GM23338 (cell line): Measurements from ENCODE around the gene DPH2. TPM values are rescaled to one million over a fixed set of nuclear protein-coding genes. Genes with fewer than 3 reads are reported as not detected.

Experiments used
- ATAC-seq: fragments of 200-7000 bp; cut with Tn5 transposase; 3 replicates; pipeline ENCODE4 v1.9.1; 2020
- DNase-seq: peaks from one replicate; pipeline ENCODE4 v3.0.0-alpha.2; 2015; ENCODE audit warnings: low spot score
- H2AFZ ChIP-seq: fragments of 200-600 bp; sonication (generic); 2 replicates; pipeline ENCODE4 v1.8.0; 2016; ENCODE audit warnings: antibody characterized with exemption, mild to moderate bottlenecking, moderate library complexity
- H3F3A ChIP-seq: fragments of 200-600 bp; sonication (generic); replicated peaks from 2 replicates; pipeline ENCODE4 v1.8.0; 2017; ENCODE audit warnings: antibody characterized with exemption, mixed run types, low read depth
- H3K27ac ChIP-seq: fragments of 200-600 bp; sonication (generic); 2 replicates; pipeline ENCODE4 v1.6.1; 2016; ENCODE audit warnings: low read depth
- H3K27me3 ChIP-seq: fragments of 200-600 bp; sonication (generic); 2 replicates; pipeline ENCODE4 v1.8.0; 2016; ENCODE audit warnings: mild to moderate bottlenecking, mixed run types, moderate library complexity; ENCODE audit not compliant: insufficient read depth
- H3K36me3 ChIP-seq: fragments of 200-600 bp; sonication (generic); 2 replicates; pipeline ENCODE4 v1.8.0; 2016; ENCODE audit warnings: mild to moderate bottlenecking; ENCODE audit not compliant: insufficient read depth
- H3K4me1 ChIP-seq: fragments of 200-600 bp; sonication (generic); 2 replicates; pipeline ENCODE4 v1.8.0; 2016; ENCODE audit warnings: mild to moderate bottlenecking, moderate library complexity; ENCODE audit not compliant: insufficient read depth
- H3K4me2 ChIP-seq: fragments of 200-600 bp; sonication (generic); 2 replicates; pipeline ENCODE4 v1.7.1; 2017; ENCODE audit warnings: mixed run types
- H3K4me3 ChIP-seq: fragments of 200-600 bp; sonication (generic); 2 replicates; pipeline ENCODE4 v1.6.1; 2016; ENCODE audit warnings: mixed run types
- H3K79me2 ChIP-seq: fragments of 200-600 bp; sonication (generic); replicated peaks from 2 replicates; pipeline ENCODE4 v1.8.0; 2017; ENCODE audit warnings: mild to moderate bottlenecking; ENCODE audit not compliant: insufficient read depth
- H3K9me2 ChIP-seq: fragments of 200-600 bp; sonication (generic); 2 replicates; pipeline ENCODE4 v1.8.0; 2017; ENCODE audit not compliant: insufficient read depth
- H4K20me1 ChIP-seq: fragments of 200-600 bp; sonication (generic); replicated peaks from 2 replicates; pipeline ENCODE4 v1.8.0; 2017; ENCODE audit warnings: mild to moderate bottlenecking; ENCODE audit not compliant: insufficient read depth
- H3K27ac Mint-ChIP-seq: 2 replicates; pipeline ENCODE4 v1.8.0; 2020; ENCODE audit warnings: inconsistent platforms, mild to moderate bottlenecking, moderate library complexity, mixed read lengths
- H3K27me3 Mint-ChIP-seq: 3 replicates; pipeline ENCODE4 v1.8.0; 2022; ENCODE audit warnings: low read depth, mild to moderate bottlenecking, moderate library complexity, mixed read lengths, inconsistent platforms; ENCODE audit not compliant: insufficient read depth, poor library complexity
- H3K36me3 Mint-ChIP-seq: 3 replicates; pipeline ENCODE4 v1.8.0; 2021; ENCODE audit warnings: low read depth, mild to moderate bottlenecking, inconsistent platforms, moderate library complexity, mixed read lengths
- H3K4me1 Mint-ChIP-seq: 3 replicates; pipeline ENCODE4 v1.8.0; 2020; ENCODE audit warnings: mild to moderate bottlenecking, inconsistent platforms, mixed read lengths
- H3K4me3 Mint-ChIP-seq: 3 replicates; pipeline ENCODE4 v1.8.0; 2021; ENCODE audit warnings: moderate library complexity, mild to moderate bottlenecking, inconsistent platforms, mixed read lengths
- H3K9me3 Mint-ChIP-seq: 3 replicates; pipeline ENCODE4 v1.8.0; 2020; ENCODE audit warnings: moderate library complexity, mild to moderate bottlenecking, inconsistent platforms, mixed read lengths
- ETS1 ChIP-seq: IDR thresholded peaks from 2 replicates; pipeline ENCODE4 v1.6.1; 2016; ENCODE audit warnings: antibody characterized with exemption
- JUNB ChIP-seq: IDR thresholded peaks from one replicate; pipeline ENCODE4 v1.6.1; 2016; ENCODE audit warnings: antibody characterized with exemption; ENCODE audit not compliant: unreplicated experiment
- POLR2AphosphoS5 ChIP-seq: IDR thresholded peaks from 2 replicates; pipeline ENCODE4 v1.6.1; 2016; ENCODE audit warnings: antibody characterized with exemption, low read depth
- REST ChIP-seq: IDR thresholded peaks from one replicate; pipeline ENCODE4 v1.6.1; 2018; ENCODE audit warnings: antibody characterized with exemption; ENCODE audit not compliant: unreplicated experiment
- STAT1 ChIP-seq: IDR thresholded peaks from one replicate; pipeline ENCODE4 v1.6.1; 2016; ENCODE audit warnings: antibody characterized with exemption; ENCODE audit not compliant: unreplicated experiment
- ZNF462 ChIP-seq: fragments of 250-450 bp; sonication (Bioruptor Pico); IDR thresholded peaks from 2 replicates; pipeline ENCODE4 v1.5.0; 2020; ENCODE audit warnings: mild to moderate bottlenecking, moderate library complexity
- polyA plus RNA-seq: library from polyadenylated mRNA; unstranded; fragments of >200 nt; fragmentation: Nextera tagmentation; extraction: Ambion mirVana; gene quantifications from 2 replicates; pipeline ENCODE4 v1.2.1, GENCODE V29; 2016
- total RNA-seq: library from RNA; depleted of rRNA; stranded (reverse); fragments of >200 nt; shearing (Covaris generic); gene quantifications from 2 replicates; pipeline ENCODE4 v1.2.3, GENCODE V29; 2014

Gene DPH2
- total and polyA plus RNA-seq, 2 experiments from 2014 or later, result 32.1 to 90.3 TPM

- Histone ChIP-seq H3K4me3 (peak overlapping the region; percentile 69), H3K79me2 (0 out of 2 replicates have a peak, but pooled peaks cover 7% of the 10 kb centered on the region), H3K36me3 (no peaks in the 10 kb centered on the region), H3K9me2 (no peaks in the 10 kb centered on the region), H3K27ac (peak overlapping the region; percentile 66), H3K27me3 (peaks cover 8% of the 10 kb centered on the region), H2AFZ (peak overlapping the region; percentile 78; the same call in 1 of the 2 replicates), H3F3A (peaks cover 32% of the 10 kb centered on the region), H3K4me2 (peak overlapping the region; percentile 97), H4K20me1 (peaks cover 16% of the 10 kb centered on the region), H3K4me1 (peaks cover 42% of the 10 kb centered on the region)
- Mint-ChIP-seq H3K36me3 (peaks cover 4% of the 10 kb centered on the region; the same call in 1 of the 3 replicates), H3K27ac (no peak overlapping the region), H3K4me3 (peak overlapping the region; percentile 69), H3K9me3 (no peaks in the 10 kb centered on the region), H3K27me3 (peaks cover 35% of the 10 kb centered on the region), H3K4me1 (peaks cover 62% of the 10 kb centered on the region)
- ATAC-seq, result peak; percentile 5
- peak; percentile 70 for DNase-seq
- TF ChIP-seq STAT1 (no peak), POLR2AphosphoS5 (peak; percentile 44), ZNF462 (CRISPR knock-in tag) (no peak), REST (no peak), ETS1 (no peak), JUNB (no peak)
Observed at GRCh38 chr1:43935711-43936427, 33.9 kb upstream of the DPH2 start.
